Activated CD8-positive, alpha-beta T cell treated with anti-CD3 and anti-CD28 coated beads, Interleukin-2, amount 10 ng/mL, durations not matched to agents 7 days and 5 days (primary cell): Measurements from ENCODE around the gene GNGT1. TPM values are rescaled to one million over a fixed set of nuclear protein-coding genes. Genes with fewer than 3 reads are reported as not detected.
"Not testable (repeated sequence)": the region's sequence is repeated elsewhere in the genome, so short reads cannot be mapped to it uniquely, and the experiment has no call there.

ENCODE experiments used
- ATAC-seq: fragments of 150-1000 bp; cut with Tn5 transposase; one replicate; pipeline ENCODE4 v1.10.0; 2021; ENCODE audit warnings: moderate library complexity
- CTCF ChIA-PET: fragments of 350-600 bp; sonication (Branson Sonifier 250); formaldehyde crosslinking; loops from one replicate; lab custom pipeline; 2021; ENCODE audit warnings: antibody characterized with exemption; lab: Charles Lee
- POLR2A ChIA-PET: fragments of 350-600 bp; sonication (Branson Sonifier 250); formaldehyde crosslinking; loops from one replicate; lab custom pipeline; 2021; ENCODE audit warnings: antibody characterized with exemption; lab: Charles Lee
- DNase-seq: peaks from one replicate; pipeline ENCODE4 v3.0.0-alpha.2; 2020
- H3K27ac Mint-ChIP-seq: one replicate; pipeline ENCODE4 v1.8.0; 2021; ENCODE audit warnings: mild to moderate bottlenecking, mixed read lengths
- H3K27me3 Mint-ChIP-seq: one replicate; pipeline ENCODE4 v1.8.0; 2021; ENCODE audit warnings: low read depth, mixed read lengths
- H3K36me3 Mint-ChIP-seq: one replicate; pipeline ENCODE4 v1.8.0; 2021; ENCODE audit warnings: low read depth, mixed read lengths
- H3K4me1 Mint-ChIP-seq: one replicate; pipeline ENCODE4 v1.8.0; 2021; ENCODE audit warnings: low read depth, mixed read lengths
- H3K4me3 Mint-ChIP-seq: one replicate; pipeline ENCODE4 v1.8.0; 2021; ENCODE audit warnings: mild to moderate bottlenecking, mixed read lengths
- H3K9me3 Mint-ChIP-seq: one replicate; pipeline ENCODE4 v1.8.0; 2022; ENCODE audit warnings: mixed read lengths; ENCODE audit not compliant: insufficient read depth
- total RNA-seq, 2 experiments: library from RNA; stranded (reverse); gene quantifications; one replicate each; pipeline ENCODE4 v1.2.3, GENCODE V29; 2021

The GNGT1 gene
- total RNA-seq, 2 experiments from 2014 or later: not detected

DNA sequence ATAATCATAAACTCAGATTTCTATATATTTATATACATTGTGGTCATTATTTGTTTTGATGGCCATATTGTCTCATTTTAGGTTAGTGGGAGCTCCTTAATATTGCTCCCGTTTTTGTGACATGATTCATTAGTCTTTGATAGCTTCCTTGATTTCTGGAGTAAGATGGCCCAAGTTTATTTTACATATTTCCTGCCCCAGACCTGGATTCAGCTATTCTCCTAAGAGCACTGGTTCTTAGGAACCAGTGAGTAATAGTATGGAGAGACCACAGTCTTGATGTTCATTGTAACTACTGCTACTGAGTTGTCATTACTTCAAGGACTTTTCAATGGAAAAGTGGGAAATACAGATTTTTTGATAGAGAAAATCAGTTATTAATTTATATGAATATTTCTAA is 21.8 kb upstream of the GNGT1 start:
- no peaks in the 10 kb centered on the region for H3K9me3 Mint-ChIP-seq
- CTCF ChIA-PET: no interaction called here
- DNase-seq (no peak), ATAC-seq (no peak)
- H3K27me3 Mint-ChIP-seq: peaks cover 13% of the 10 kb centered on the region
- POLR2A ChIA-PET: no interaction called here
- no peak overlapping the region for H3K27ac Mint-ChIP-seq
- no peaks in the 10 kb centered on the region for H3K4me1 Mint-ChIP-seq
- H3K36me3 Mint-ChIP-seq: no peaks in the 10 kb centered on the region
- no peak overlapping the region for H3K4me3 Mint-ChIP-seq

GRCh38 chr7:93889261-93889660 is 17.1 kb upstream of the GNGT1 start:
- ATAC-seq (no peak), DNase-seq (no peak)
- Mint-ChIP-seq H3K4me3 (no peak overlapping the region), H3K4me1 (peaks cover 8% of the 10 kb centered on the region), H3K36me3 (no peaks in the 10 kb centered on the region), H3K9me3 (no peaks in the 10 kb centered on the region), H3K27me3 (peaks cover 36% of the 10 kb centered on the region), H3K27ac (no peak overlapping the region)
- ChIA-PET POLR2A (no interaction called here), CTCF (interaction anchor here (0.6 kb wide), 1 partner anchor 198 kb away, joined by 4 read pairs; no protein-coding TSS in a partner anchor)

- peaks cover 8% of the 10 kb centered on the region for H3K4me1 Mint-ChIP-seq
- ChIA-PET CTCF (interaction anchor here (0.6 kb wide), 1 partner anchor 197 kb away, joined by 4 read pairs; no protein-coding TSS in a partner anchor), POLR2A (no interaction called here)
- peaks cover 38% of the 10 kb centered on the region for H3K27me3 Mint-ChIP-seq
- DNase-seq (peak; percentile 21), ATAC-seq (peak; percentile 49)
- peak overlapping the region; percentile 58 for H3K4me3 Mint-ChIP-seq
- no peaks in the 10 kb centered on the region for H3K36me3 Mint-ChIP-seq
- H3K9me3 Mint-ChIP-seq: no peaks in the 10 kb centered on the region
- no peak overlapping the region for H3K27ac Mint-ChIP-seq
These were observed 16.3 kb upstream of the GNGT1 start for GRCh38 chr7:93890041-93890463.

GRCh38 chr7:93890464-93891068 is 15.8 kb upstream of the GNGT1 start, which contains the start of gene TFPI2:
TFPI2 (minus strand) TSS chr7:93890753; CDS start chr7:93890678, 75 bp downstream.
- ATAC-seq (peak; percentile 57), DNase-seq (peak; percentile 21)
- Mint-ChIP-seq H3K36me3 (no peaks in the 10 kb centered on the region), H3K4me3 (peak within 1 kb of the TSS; percentile 58), H3K9me3 (no peaks in the 10 kb centered on the region), H3K27me3 (peaks cover 38% of the 10 kb centered on the region), H3K4me1 (peaks cover 8% of the 10 kb centered on the region), H3K27ac (no peak within 1 kb of the TSS)
- POLR2A ChIA-PET: no interaction called here
- CTCF ChIA-PET: no interaction called here

DNA sequence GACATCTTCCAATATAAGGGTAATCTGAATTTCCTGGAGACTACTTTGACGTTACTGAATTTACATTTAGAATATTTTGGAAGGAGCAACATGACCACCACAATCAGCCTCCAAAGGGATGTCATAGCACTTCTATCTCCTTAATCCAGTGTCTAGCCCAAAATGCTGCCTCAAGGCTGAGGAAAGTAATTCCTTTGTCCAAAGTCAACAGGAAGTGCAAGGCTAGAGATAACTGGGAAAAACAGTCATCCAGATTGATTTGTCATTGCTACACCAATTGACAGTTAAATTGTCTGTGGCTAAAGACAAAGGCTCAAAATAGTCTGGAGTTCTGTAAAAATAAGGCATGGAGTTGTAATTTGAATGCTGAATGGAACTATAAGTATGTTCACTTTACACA is 11.9 kb upstream of the GNGT1 start:
- no peak overlapping the region for H3K4me3 Mint-ChIP-seq
- H3K27me3 Mint-ChIP-seq: peaks cover 36% of the 10 kb centered on the region
- POLR2A ChIA-PET: no interaction called here
- H3K36me3 Mint-ChIP-seq: no peaks in the 10 kb centered on the region
- no peak overlapping the region for H3K27ac Mint-ChIP-seq
- ATAC-seq (no peak), DNase-seq (no peak)
- H3K4me1 Mint-ChIP-seq: peaks cover 8% of the 10 kb centered on the region
- H3K9me3 Mint-ChIP-seq: no peaks in the 10 kb centered on the region
- CTCF ChIA-PET: no interaction called here

GRCh38 chr7:93894966-93895640 is 11.3 kb upstream of the GNGT1 start:
- peaks cover 4% of the 10 kb centered on the region for H3K4me1 Mint-ChIP-seq
- ChIA-PET CTCF (no interaction called here), POLR2A (no interaction called here)
- H3K27me3 Mint-ChIP-seq: peaks cover 32% of the 10 kb centered on the region
- ATAC-seq (no peak), DNase-seq (no peak)
- no peaks in the 10 kb centered on the region for H3K36me3 Mint-ChIP-seq
- H3K9me3 Mint-ChIP-seq: no peaks in the 10 kb centered on the region
- H3K4me3 Mint-ChIP-seq: no peak overlapping the region
- no peak overlapping the region for H3K27ac Mint-ChIP-seq

DNA sequence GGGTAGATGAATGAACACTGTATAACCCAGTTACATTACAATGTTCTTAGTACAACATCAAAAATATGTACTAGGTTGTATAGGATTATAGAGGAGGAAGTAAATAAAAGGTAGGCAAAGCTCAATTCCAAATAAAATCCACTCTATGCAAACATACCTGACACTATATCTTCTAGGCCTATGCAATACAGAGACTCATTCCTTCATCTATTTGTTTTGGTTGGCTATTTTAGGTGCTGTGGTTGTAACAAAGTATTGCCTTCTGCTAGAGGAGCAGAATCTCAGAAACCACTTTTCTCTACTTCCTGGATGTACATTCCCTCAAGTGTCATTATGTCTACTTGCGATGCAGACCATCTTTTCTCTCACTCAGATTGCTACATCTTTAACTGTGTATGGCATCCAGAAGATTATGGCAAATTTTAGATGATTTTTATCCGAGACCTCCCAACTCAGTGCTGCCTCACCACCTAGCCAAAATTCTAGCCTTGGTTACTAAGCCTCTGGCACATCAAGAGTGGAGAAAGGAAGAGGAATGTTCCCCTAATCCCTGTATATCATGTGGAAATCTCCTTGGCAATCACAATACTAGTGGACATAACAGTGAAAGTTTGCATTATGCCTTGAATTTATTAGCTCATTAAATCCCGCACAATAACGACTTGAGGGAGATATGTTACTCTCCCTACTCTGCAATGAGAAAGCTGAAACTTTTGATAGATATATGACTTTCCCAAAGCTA is 10.3 kb upstream of the GNGT1 start:
- POLR2A ChIA-PET: no interaction called here
- DNase-seq (no peak), ATAC-seq (no peak)
- no peaks in the 10 kb centered on the region for H3K36me3 Mint-ChIP-seq
- CTCF ChIA-PET: interaction anchor here (0.9 kb wide), 1 partner anchor 650 kb away, joined by 3 read pairs; no protein-coding TSS in a partner anchor
- no peak overlapping the region for H3K4me3 Mint-ChIP-seq
- H3K9me3 Mint-ChIP-seq: no peaks in the 10 kb centered on the region
- no peak overlapping the region for H3K27ac Mint-ChIP-seq
- H3K27me3 Mint-ChIP-seq: peaks cover 27% of the 10 kb centered on the region
- H3K4me1 Mint-ChIP-seq: no peaks in the 10 kb centered on the region

DNA sequence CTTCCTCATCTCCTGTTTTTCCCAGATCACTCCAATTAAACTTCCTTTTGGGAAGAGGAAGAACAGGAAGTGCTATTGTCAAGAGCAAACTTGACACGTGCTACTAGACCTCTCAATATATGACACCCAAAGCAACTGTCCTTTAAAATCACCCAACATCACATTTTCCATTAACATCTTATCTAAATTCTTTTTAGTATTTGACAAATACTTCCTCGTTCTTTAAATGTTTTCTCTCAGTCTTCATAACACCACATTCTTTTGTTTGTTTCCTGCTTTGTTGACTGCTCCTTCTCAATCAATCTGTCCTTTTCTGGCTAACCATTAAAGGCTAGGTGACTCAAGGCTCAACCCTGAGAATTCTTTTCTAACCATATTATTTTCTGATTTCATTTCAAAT is 8.7 kb upstream of the GNGT1 start:
- ChIA-PET POLR2A (no interaction called here), CTCF (no interaction called here)
- no peak for ATAC-seq
- Mint-ChIP-seq H3K27ac (no peak overlapping the region), H3K4me1 (no peaks in the 10 kb centered on the region), H3K9me3 (no peaks in the 10 kb centered on the region), H3K4me3 (no peak overlapping the region), H3K36me3 (no peaks in the 10 kb centered on the region), H3K27me3 (peaks cover 17% of the 10 kb centered on the region)
- no peak for DNase-seq

DNA sequence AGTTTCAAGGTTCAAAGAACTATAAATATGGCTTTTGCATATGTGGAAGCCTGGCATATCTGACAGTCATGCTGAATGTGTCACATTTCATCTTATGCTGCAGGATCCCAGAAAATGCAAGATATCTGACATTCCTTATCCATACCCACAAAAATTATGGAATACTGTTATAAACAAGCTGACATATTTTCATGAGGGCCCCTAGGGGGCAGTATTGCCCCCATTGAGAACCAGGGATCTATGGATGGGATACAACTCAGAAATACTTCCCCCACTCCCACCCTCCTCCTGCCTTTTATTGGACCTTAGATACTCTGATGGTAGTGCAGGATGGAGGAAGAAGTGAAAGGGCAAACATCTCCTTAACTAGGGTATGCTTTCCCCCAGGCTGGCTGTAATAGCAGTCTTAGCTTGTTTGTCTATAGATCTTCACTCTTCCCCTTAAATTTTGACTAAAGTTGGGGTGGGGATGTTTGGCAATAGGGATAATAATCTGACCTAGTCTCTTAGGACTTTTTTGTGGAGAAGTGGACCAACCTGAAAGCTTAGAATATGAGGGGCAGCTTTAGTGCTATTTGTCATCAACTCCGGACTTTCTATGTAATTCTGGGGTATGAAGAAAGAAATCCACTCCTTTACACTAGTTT is 3.5 kb upstream of the GNGT1 start:
- H3K4me1 Mint-ChIP-seq: no peaks in the 10 kb centered on the region
- H3K27me3 Mint-ChIP-seq: peaks cover 6% of the 10 kb centered on the region
- POLR2A ChIA-PET: interaction anchor here (0.6 kb wide), 1 partner anchor 19 kb away, joined by 3 read pairs; the partner anchor contains the start of gene GNG11
- no peaks in the 10 kb centered on the region for H3K9me3 Mint-ChIP-seq
- peak; percentile 24 for DNase-seq
- H3K4me3 Mint-ChIP-seq: no peak overlapping the region
- no peak for ATAC-seq
- CTCF ChIA-PET: interaction anchor here (1.0 to 2.4 kb wide), 6 partner anchors 15 to 493 kb away, joined by 4 to 10 read pairs (median 6); no protein-coding TSS in a partner anchor
- H3K36me3 Mint-ChIP-seq: no peaks in the 10 kb centered on the region
- H3K27ac Mint-ChIP-seq: no peak overlapping the region

- Mint-ChIP-seq H3K4me3 (no peak overlapping the region), H3K27me3 (peaks cover 13% of the 10 kb centered on the region), H3K9me3 (no peaks in the 10 kb centered on the region), H3K36me3 (no peaks in the 10 kb centered on the region), H3K4me1 (no peaks in the 10 kb centered on the region), H3K27ac (no peak overlapping the region)
- POLR2A ChIA-PET: no interaction called here
- CTCF ChIA-PET: interaction anchor here (1.0 kb wide), 1 partner anchor 9 kb away, joined by 3 read pairs; no protein-coding TSS in a partner anchor
- DNase-seq (no peak), ATAC-seq (no peak)
These were observed 4.0 kb downstream of the GNGT1 start for GRCh38 chr7:93910076-93910994.

DNA sequence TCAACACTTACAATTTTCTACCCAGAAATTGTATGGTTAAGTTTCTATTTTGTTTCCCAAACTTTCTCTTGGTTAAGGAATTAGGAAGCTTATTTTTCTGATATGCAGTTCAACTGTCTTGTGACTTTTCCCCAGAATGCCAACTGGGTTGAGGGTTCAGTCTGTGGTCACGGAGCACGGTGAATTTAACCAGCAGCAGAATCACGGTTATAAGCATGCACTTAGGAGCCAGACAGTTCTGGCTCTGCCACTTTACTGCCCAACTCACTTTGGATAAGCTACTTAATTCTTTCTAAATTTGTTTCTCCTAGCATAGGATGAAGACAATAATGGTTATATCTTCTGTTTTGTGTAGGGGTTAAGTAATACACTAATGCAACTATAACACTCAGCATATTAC is 4.9 kb downstream of the GNGT1 start:
- H3K27me3 Mint-ChIP-seq: peaks cover 13% of the 10 kb centered on the region
- CTCF ChIA-PET, H3K27ac Mint-ChIP-seq, POLR2A ChIA-PET, H3K4me3 Mint-ChIP-seq, H3K9me3 Mint-ChIP-seq, H3K4me1 Mint-ChIP-seq, ATAC-seq, DNase-seq, H3K36me3 Mint-ChIP-seq: not testable (repeated sequence)
